Measurements from ENCODE around the gene DTX3L.

GRCh38 chr3:122563717-122564025, 467 bp upstream of the DTX3L start:
- TF ChIP-seq TAF1 (IDR thresholded peaks at IDR 0.05; ENCODE audit: low read depth) (no peak), RAD21 (IDR thresholded peaks at IDR 0.05; ENCODE audit: low read depth) (no peak), EP300 (IDR thresholded peaks at IDR 0.05; ENCODE audit: borderline replicate concordance) (no peak), MAX (IDR thresholded peaks at IDR 0.05) (no peak), CEBPB (IDR thresholded peaks at IDR 0.05) (no peak), TEAD4 (IDR thresholded peaks at IDR 0.05) (no peak), ZBTB7A (IDR thresholded peaks at IDR 0.05; ENCODE audit: low read depth) (no peak), YY1 (IDR thresholded peaks at IDR 0.05; ENCODE audit: low read depth) (no peak), REST (IDR thresholded peaks at IDR 0.05; ENCODE audit: low read depth) (no peak), EGR1 (IDR thresholded peaks at IDR 0.05) (no peak), USF1 (IDR thresholded peaks at IDR 0.05) (no peak), FOXM1 (IDR thresholded peaks at IDR 0.05; ENCODE audit: borderline replicate concordance, low read depth) (no peak)

Data from Ishikawa (cell line).